T-helper 2 cell treated with Interferon-gamma antibody and Interleukin-4, amounts not matched to agents 5 μg/mL and 100 μg/mL, for 36 hours (primary cell): ENCODE measurements around the gene IL11RA.

Experiments used
- DNase-seq: peaks from one replicate; pipeline ENCODE4 v3.0.0; 2021; ENCODE audit warnings: low spot score
- H3K27ac Mint-ChIP-seq: one replicate; pipeline ENCODE4 v1.8.0; 2021; ENCODE audit warnings: mild to moderate bottlenecking, mixed read lengths
- H3K27me3 Mint-ChIP-seq: one replicate; pipeline ENCODE4 v1.8.0; 2021; ENCODE audit warnings: low read depth, mixed read lengths
- H3K36me3 Mint-ChIP-seq: one replicate; pipeline ENCODE4 v1.8.0; 2021; ENCODE audit warnings: low read depth, mixed read lengths
- H3K4me1 Mint-ChIP-seq: one replicate; pipeline ENCODE4 v1.8.0; 2021; ENCODE audit warnings: low read depth, mixed read lengths
- H3K4me3 Mint-ChIP-seq: one replicate; pipeline ENCODE4 v1.8.0; 2022; ENCODE audit warnings: mild to moderate bottlenecking, moderate library complexity, mixed read lengths
- H3K9me3 Mint-ChIP-seq: one replicate; pipeline ENCODE4 v1.8.0; 2021; ENCODE audit warnings: mixed read lengths

IL11RA gene

DNA sequence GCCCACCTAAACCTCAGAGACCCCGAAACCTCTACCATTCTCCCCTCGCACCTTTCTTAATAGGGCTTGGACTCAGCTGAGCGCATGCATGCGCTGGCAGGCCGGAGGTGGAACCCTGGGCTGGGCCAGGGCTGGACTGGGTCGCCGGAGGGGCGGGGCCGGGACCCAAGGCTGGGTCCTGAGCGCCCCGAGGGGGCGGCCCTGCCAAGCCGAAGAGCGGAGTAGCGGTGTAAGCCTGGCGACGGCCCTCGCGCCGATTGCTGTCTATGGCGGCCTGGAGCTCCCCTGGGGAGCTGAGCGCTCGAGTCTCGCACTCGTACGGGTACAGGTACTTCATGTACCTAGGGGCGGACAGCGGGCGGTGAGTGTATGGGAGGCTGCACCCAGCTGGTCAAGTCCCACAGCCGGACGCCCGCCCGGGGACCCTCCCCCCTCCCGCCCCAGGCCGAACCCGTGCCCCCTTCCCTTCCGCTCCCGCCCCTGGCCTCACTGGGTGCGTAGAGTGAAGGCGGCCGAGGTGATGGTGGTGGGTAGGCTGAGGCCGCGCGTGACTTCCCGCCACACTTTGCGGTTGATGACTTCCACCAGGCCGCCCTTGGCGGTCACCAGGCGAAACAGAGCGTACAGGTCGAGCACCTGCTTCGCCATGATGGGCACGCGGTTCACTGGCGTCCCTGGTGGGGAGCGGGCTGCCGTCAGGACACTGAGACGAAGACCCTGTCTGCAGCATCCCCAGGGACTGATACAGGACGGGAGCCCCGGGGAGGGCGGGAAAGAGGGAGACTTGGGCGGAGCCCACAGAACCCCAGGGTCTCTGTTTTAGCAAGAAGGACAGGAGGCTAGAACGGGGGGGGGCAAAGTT lies 28.4 kb upstream of the IL11RA start:
- no peaks in the 10 kb centered on the region for H3K9me3 Mint-ChIP-seq
- DNase-seq = no peak
- peaks cover 63% of the 10 kb centered on the region for H3K27me3 Mint-ChIP-seq
- H3K36me3 Mint-ChIP-seq = peaks cover 2% of the 10 kb centered on the region
- H3K4me1 Mint-ChIP-seq = peaks cover 27% of the 10 kb centered on the region
- H3K4me3 Mint-ChIP-seq = no peak overlapping the region
- H3K27ac Mint-ChIP-seq = no peak overlapping the region

GRCh38 chr9:34624475-34625185 lies 27.4 kb upstream of the IL11RA start:
- Mint-ChIP-seq H3K27me3 (peaks cover 70% of the 10 kb centered on the region), H3K9me3 (no peaks in the 10 kb centered on the region), H3K4me1 (peaks cover 21% of the 10 kb centered on the region), H3K4me3 (no peak overlapping the region), H3K36me3 (peaks cover 2% of the 10 kb centered on the region), H3K27ac (no peak overlapping the region)
- DNase-seq = no peak

DNA sequence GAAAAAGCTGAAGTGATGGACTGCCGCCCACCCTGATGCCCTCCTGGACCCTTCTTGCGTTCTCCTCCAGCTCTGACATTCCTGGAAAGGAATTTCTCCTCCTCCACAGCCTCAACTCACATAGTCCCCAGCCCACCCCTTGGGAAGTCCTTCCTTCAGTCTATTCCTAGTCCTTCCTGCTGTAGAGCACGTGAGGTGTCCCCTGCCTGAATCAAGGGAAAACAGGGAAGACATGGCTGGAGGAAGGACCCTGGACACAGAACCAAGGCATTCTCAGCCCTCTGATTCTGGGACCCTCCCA lies 26.8 kb upstream of the IL11RA start:
- Mint-ChIP-seq H3K4me3 (no peak overlapping the region), H3K36me3 (peaks cover 2% of the 10 kb centered on the region)

DNA sequence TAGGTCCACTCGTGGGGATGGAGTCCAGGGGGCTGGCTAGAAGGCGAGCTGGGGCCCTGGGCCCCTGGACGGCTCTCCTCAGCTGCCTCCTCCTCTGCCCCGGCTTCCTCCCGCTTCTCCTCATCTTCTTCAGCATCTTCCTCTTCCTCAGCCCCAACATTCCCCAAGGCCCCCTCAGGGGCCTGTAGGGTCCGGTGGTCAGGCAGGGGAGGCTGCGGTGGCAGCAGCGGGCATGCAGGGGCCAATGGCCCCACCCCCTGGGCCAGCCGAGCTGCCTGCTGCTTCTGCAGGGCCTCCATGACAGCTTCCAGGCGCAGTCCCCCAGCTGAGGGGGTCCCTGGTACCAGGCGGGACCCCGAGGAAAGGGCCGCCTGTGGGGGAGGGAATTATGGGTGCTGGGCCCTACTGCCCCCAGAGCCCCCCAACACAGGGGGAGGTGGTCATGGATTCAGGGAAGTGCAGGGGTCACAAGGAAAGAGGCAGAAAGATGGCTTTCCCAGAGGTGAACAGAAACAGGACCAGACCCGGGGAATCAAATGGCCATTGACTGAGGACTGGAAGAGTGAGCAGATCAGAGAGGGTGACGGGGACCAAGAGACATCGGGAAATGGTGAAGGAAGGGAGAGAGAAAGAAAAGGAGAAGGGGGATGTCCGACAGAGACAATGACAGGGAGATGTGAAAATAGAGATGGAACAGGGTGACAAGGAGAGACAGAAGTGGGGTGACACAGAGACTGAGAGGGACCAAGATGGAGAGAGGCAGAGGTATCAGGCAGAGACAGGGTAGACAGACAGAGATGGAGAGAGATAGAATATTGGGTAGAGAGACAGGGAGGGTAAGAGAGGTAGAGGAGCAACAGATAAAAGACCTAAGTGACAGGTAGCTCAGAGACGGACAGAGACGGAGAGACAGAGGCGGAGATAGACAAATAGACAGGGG lies 24.0 kb upstream of the IL11RA start:
- peaks cover 12% of the 10 kb centered on the region for H3K4me1 Mint-ChIP-seq
- no peak for DNase-seq
- no peaks in the 10 kb centered on the region for H3K9me3 Mint-ChIP-seq
- peaks cover 70% of the 10 kb centered on the region for H3K27me3 Mint-ChIP-seq
- peak overlapping the region; percentile 81 for H3K4me3 Mint-ChIP-seq
- peak overlapping the region; percentile 37 for H3K27ac Mint-ChIP-seq
- peaks cover 2% of the 10 kb centered on the region for H3K36me3 Mint-ChIP-seq

More for the DNA sequence above, 26.8 kb upstream of the IL11RA start:
- Mint-ChIP-seq H3K4me1 (peaks cover 18% of the 10 kb centered on the region), H3K27me3 (peaks cover 75% of the 10 kb centered on the region), H3K27ac (no peak overlapping the region), H3K9me3 (no peaks in the 10 kb centered on the region)
- no peak for DNase-seq

DNA sequence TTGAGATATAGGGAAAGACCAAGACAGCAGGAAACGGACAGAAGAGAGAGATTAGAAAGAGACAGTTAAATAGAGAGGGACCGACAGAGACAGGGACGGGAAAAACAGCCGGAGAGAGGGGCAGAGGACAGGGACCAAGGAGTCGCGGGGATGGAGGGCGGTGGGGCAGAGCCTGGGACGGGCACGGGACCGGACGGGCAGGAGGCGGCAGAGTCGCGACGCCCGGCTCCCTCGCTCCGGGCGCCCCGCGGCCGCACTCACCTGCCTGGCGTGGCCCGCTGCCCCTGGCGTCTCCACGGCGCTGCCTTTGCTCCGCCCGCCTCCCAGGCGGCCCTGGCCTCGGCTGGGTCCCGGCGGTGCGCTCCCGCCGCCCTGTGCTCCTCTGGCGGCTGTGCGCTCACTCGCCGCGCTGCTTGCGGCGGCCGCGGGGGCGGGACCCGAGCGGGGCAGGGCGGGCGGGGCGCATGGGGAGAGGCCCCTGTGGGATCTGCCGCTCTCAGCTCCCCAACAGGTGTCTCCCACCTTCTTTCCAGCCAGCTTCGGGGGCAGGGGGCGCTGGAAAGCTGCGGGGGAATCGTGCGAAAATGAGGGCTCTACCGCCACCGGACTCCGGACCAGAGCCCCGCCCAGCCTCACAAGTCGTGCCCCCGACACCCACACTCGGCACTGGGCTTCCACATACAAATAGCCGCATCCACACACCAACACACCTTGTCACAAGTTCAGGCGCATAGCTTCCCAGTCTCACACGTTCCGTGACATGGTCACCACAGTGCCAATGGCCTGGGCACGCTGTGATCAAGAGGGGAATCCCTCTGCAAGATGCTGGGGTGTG lies 23.1 kb upstream of the IL11RA start, which contains the start of gene ARID3C:
ARID3C (minus strand) TSS at position 411 of the 835 bp plus-strand sequence. CDS start 1,052 bp downstream, outside the sequence.
- Mint-ChIP-seq H3K27me3 (peaks cover 65% of the 10 kb centered on the region), H3K4me3 (peak within 1 kb of the TSS; percentile 81), H3K36me3 (peaks cover 2% of the 10 kb centered on the region), H3K9me3 (no peaks in the 10 kb centered on the region), H3K4me1 (peaks cover 12% of the 10 kb centered on the region), H3K27ac (peak within 1 kb of the TSS; percentile 37)
- peak; percentile 45 for DNase-seq

GRCh38 chr9:34629491-34629808 lies 22.5 kb upstream of the IL11RA start:
- no peak for DNase-seq
- Mint-ChIP-seq H3K4me1 (peaks cover 16% of the 10 kb centered on the region), H3K4me3 (peak overlapping the region; percentile 76), H3K36me3 (peaks cover 4% of the 10 kb centered on the region), H3K27ac (no peak overlapping the region), H3K27me3 (peaks cover 60% of the 10 kb centered on the region), H3K9me3 (no peaks in the 10 kb centered on the region)

GRCh38 chr9:34630402-34631154 lies 21.4 kb upstream of the IL11RA start:
- peaks cover 52% of the 10 kb centered on the region for H3K27me3 Mint-ChIP-seq
- H3K36me3 Mint-ChIP-seq = peaks cover 6% of the 10 kb centered on the region
- peaks cover 16% of the 10 kb centered on the region for H3K4me1 Mint-ChIP-seq
- no peak overlapping the region for H3K27ac Mint-ChIP-seq
- DNase-seq = no peak
- H3K9me3 Mint-ChIP-seq = no peaks in the 10 kb centered on the region
- no peak overlapping the region for H3K4me3 Mint-ChIP-seq

GRCh38 chr9:34633166-34633565 lies 18.8 kb upstream of the IL11RA start:
- Mint-ChIP-seq H3K27me3 (peaks cover 28% of the 10 kb centered on the region), H3K4me3 (no peak overlapping the region), H3K36me3 (peaks cover 16% of the 10 kb centered on the region), H3K27ac (no peak overlapping the region), H3K4me1 (peaks cover 23% of the 10 kb centered on the region), H3K9me3 (no peaks in the 10 kb centered on the region)
- DNase-seq = no peak

GRCh38 chr9:34633851-34634550 lies 18.0 kb upstream of the IL11RA start:
- peaks cover 26% of the 10 kb centered on the region for H3K4me1 Mint-ChIP-seq
- H3K27me3 Mint-ChIP-seq = peaks cover 23% of the 10 kb centered on the region
- H3K36me3 Mint-ChIP-seq = peaks cover 14% of the 10 kb centered on the region
- no peak overlapping the region for H3K4me3 Mint-ChIP-seq
- no peak overlapping the region for H3K27ac Mint-ChIP-seq
- DNase-seq = peak; percentile 55
- no peaks in the 10 kb centered on the region for H3K9me3 Mint-ChIP-seq

GRCh38 chr9:34634551-34635248 lies 17.3 kb upstream of the IL11RA start:
- no peak overlapping the region for H3K4me3 Mint-ChIP-seq
- peaks cover 22% of the 10 kb centered on the region for H3K4me1 Mint-ChIP-seq
- H3K27me3 Mint-ChIP-seq = peaks cover 16% of the 10 kb centered on the region

DNA sequence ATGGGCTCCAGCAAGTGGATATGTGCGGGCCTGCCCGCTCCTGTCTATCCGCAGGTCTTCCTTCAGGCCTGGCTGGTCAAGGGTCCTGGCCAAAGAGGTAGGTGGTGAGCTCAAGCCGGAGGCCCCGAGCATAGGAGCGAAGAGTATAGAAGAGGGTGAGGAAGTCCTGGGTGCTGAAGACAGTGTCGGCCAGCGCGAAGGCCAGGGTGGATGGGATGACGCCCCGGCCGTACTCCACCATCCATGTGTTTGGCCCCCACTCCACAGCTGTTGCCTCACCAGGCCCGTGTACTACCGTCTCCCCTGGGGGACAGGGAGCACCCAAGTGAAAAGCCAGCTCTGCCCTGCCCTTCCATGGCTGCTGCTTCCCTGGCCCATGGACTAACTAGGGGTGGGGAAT lies 16.4 kb upstream of the IL11RA start:
- no peak for DNase-seq
- Mint-ChIP-seq H3K9me3 (no peaks in the 10 kb centered on the region), H3K4me3 (peak overlapping the region; percentile 39), H3K27ac (peak overlapping the region; percentile 60), H3K36me3 (peaks cover 14% of the 10 kb centered on the region), H3K4me1 (peaks cover 22% of the 10 kb centered on the region), H3K27me3 (peaks cover 7% of the 10 kb centered on the region)

More at GRCh38 chr9:34634551-34635248, 17.3 kb upstream of the IL11RA start:
- no peak for DNase-seq
- H3K9me3 Mint-ChIP-seq = no peaks in the 10 kb centered on the region
- no peak overlapping the region for H3K27ac Mint-ChIP-seq
- H3K36me3 Mint-ChIP-seq = peaks cover 14% of the 10 kb centered on the region
